Measurements from ENCODE around the gene ZNF563.

The ZNF563 gene

GRCh38 chr19:12346896-12347295 lies 13.5 kb upstream of the ZNF563 start:
- TF ChIP-seq EZH2phosphoT487 (IDR thresholded peaks at IDR 0.05; ENCODE audit: borderline replicate concordance) (no peak), CTCF (conservative IDR thresholded peaks at IDR 0.05; ENCODE audit: low read length) (peak; percentile 61)
- H3K4me1 ChIP-seq (ENCODE audit: insufficient read depth, low read length, poor library complexity, severe bottlenecking) = no peaks in the 10 kb centered on the region
- H3K79me2 ChIP-seq (ENCODE audit: insufficient read depth, low read length) = no peaks in the 10 kb centered on the region
- H3K27me3 ChIP-seq (ENCODE audit: insufficient read depth, low read length, poor library complexity, severe bottlenecking) = no peaks in the 10 kb centered on the region
- no peak overlapping the region for H3K9ac ChIP-seq (ENCODE audit: low read depth, low read length, poor library complexity, severe bottlenecking)
- no peak overlapping the region for H3K4me3 ChIP-seq (ENCODE audit: low read length, poor library complexity, severe bottlenecking)
- no peaks in the 10 kb centered on the region for H3F3A ChIP-seq (ENCODE audit: low read depth)
- no peak overlapping the region for H3K4me2 ChIP-seq (ENCODE audit: low read depth, low read length, poor library complexity, severe bottlenecking)
- peaks cover 10% of the 10 kb centered on the region; the same call in 1 of the 2 replicates for H3K36me3 ChIP-seq (ENCODE audit: insufficient read depth, low read length)
- H4K20me1 ChIP-seq (ENCODE audit: insufficient read depth, low read length, poor library complexity, severe bottlenecking) = no peaks in the 10 kb centered on the region
- H2AFZ ChIP-seq (ENCODE audit: low read length) = no peak overlapping the region
- H3K9me3 ChIP-seq (ENCODE audit: insufficient read depth, low read depth, low read length) = peaks cover 16% of the 10 kb centered on the region; the same call in 1 of the 2 replicates
- H3K9me2 ChIP-seq (replicated peaks; ENCODE audit: low read depth, low read length) = no peaks in the 10 kb centered on the region

GRCh38 chr19:12345197-12345596 lies 11.8 kb upstream of the ZNF563 start:
- no peaks in the 10 kb centered on the region for H3K4me1 ChIP-seq (ENCODE audit: insufficient read depth, low read length, poor library complexity, severe bottlenecking)
- no peak overlapping the region for H3K4me2 ChIP-seq (ENCODE audit: low read depth, low read length, poor library complexity, severe bottlenecking)
- no peak for TF ChIP-seq EZH2phosphoT487 (IDR thresholded peaks at IDR 0.05; ENCODE audit: borderline replicate concordance)
- TF ChIP-seq CTCF (conservative IDR thresholded peaks at IDR 0.05; ENCODE audit: low read length) = no peak
- no peaks in the 10 kb centered on the region for H3K79me2 ChIP-seq (ENCODE audit: insufficient read depth, low read length)
- no peak overlapping the region for H2AFZ ChIP-seq (ENCODE audit: low read length)
- H3K9me3 ChIP-seq (ENCODE audit: insufficient read depth, low read depth, low read length) = peaks cover 6% of the 10 kb centered on the region; the same call in 1 of the 2 replicates
- H3F3A ChIP-seq (ENCODE audit: low read depth) = no peaks in the 10 kb centered on the region
- no peaks in the 10 kb centered on the region for H3K27me3 ChIP-seq (ENCODE audit: insufficient read depth, low read length, poor library complexity, severe bottlenecking)
- H4K20me1 ChIP-seq (ENCODE audit: insufficient read depth, low read length, poor library complexity, severe bottlenecking) = no peaks in the 10 kb centered on the region
- H3K9me2 ChIP-seq (replicated peaks; ENCODE audit: low read depth, low read length) = no peaks in the 10 kb centered on the region
- no peak overlapping the region for H3K4me3 ChIP-seq (ENCODE audit: low read length, poor library complexity, severe bottlenecking)
- peaks cover 4% of the 10 kb centered on the region; the same call in 1 of the 2 replicates for H3K36me3 ChIP-seq (ENCODE audit: insufficient read depth, low read length)
- no peak overlapping the region for H3K9ac ChIP-seq (ENCODE audit: low read depth, low read length, poor library complexity, severe bottlenecking)

- Histone ChIP-seq H3K79me2 (ENCODE audit: insufficient read depth, low read length) (no peaks in the 10 kb centered on the region), H3K27me3 (ENCODE audit: insufficient read depth, low read length, poor library complexity, severe bottlenecking) (no peaks in the 10 kb centered on the region), H3K9me2 (replicated peaks; ENCODE audit: low read depth, low read length) (no peaks in the 10 kb centered on the region), H4K20me1 (ENCODE audit: insufficient read depth, low read length, poor library complexity, severe bottlenecking) (no peaks in the 10 kb centered on the region), H3K9me3 (ENCODE audit: insufficient read depth, low read depth, low read length) (no peaks in the 10 kb centered on the region), H3K9ac (ENCODE audit: low read depth, low read length, poor library complexity, severe bottlenecking) (no peak overlapping the region), H3K4me1 (ENCODE audit: insufficient read depth, low read length, poor library complexity, severe bottlenecking) (peaks cover 15% of the 10 kb centered on the region), H3K4me2 (ENCODE audit: low read depth, low read length, poor library complexity, severe bottlenecking) (peak overlapping the region; percentile 90), H3K4me3 (ENCODE audit: low read length, poor library complexity, severe bottlenecking) (no peak overlapping the region), H2AFZ (ENCODE audit: low read length) (no peak overlapping the region), H3K36me3 (ENCODE audit: insufficient read depth, low read length) (no peaks in the 10 kb centered on the region), H3F3A (ENCODE audit: low read depth) (no peaks in the 10 kb centered on the region)
- TF ChIP-seq EZH2phosphoT487 (IDR thresholded peaks at IDR 0.05; ENCODE audit: borderline replicate concordance) (no peak), CTCF (conservative IDR thresholded peaks at IDR 0.05; ENCODE audit: low read length) (no peak)
Observed at GRCh38 chr19:12331211-12331941, 2.1 kb downstream of the ZNF563 start.
